T follicular helper cell (primary cell): ENCODE measurements around the gene RTN4R.
"Not testable (repeated sequence)": the region's sequence is repeated elsewhere in the genome, so short reads cannot be mapped to it uniquely, and the experiment has no call there.

Experiments used
- DNase-seq: peaks from one replicate; pipeline ENCODE4 v3.0.0-alpha.2; 2020; ENCODE audit warnings: low read depth
- total RNA-seq, 2 experiments: gene quantifications; one replicate each; lab custom pipeline; 2026; lab: John Stamatoyannopoulos, UW

The RTN4R gene
- total RNA-seq: 0.39 to 2.7 reads per million in 2 experiments

- DNase-seq: peak; percentile 27
Observed at GRCh38 chr22:20268279-20269012, at the start of gene RTN4R. RTN4R (minus strand) TSS chr22:20268318; CDS start chr22:20268092, 226 bp downstream.

- DNase-seq: not testable (repeated sequence)
Observed at GRCh38 chr22:20317402-20318042, 49.4 kb upstream of the RTN4R start.

GRCh38 chr22:20316844-20317401 lies 48.8 kb upstream of the RTN4R start:
- DNase-seq: no peak

GRCh38 chr22:20316217-20316843 lies 48.2 kb upstream of the RTN4R start:
- DNase-seq: no peak

- DNase-seq: no peak
Observed at GRCh38 chr22:20315337-20316216, 47.5 kb upstream of the RTN4R start.

- DNase-seq: not testable (repeated sequence)
Observed at GRCh38 chr22:20314741-20315336, 46.7 kb upstream of the RTN4R start.

GRCh38 chr22:20314206-20314605 lies 46.1 kb upstream of the RTN4R start:
- DNase-seq: not testable (repeated sequence)

- DNase-seq: not testable (repeated sequence)
Observed at GRCh38 chr22:20313306-20314077, 45.4 kb upstream of the RTN4R start.

GRCh38 chr22:20312396-20313191 lies 44.5 kb upstream of the RTN4R start:
- DNase-seq: no peak

GRCh38 chr22:20311249-20312062 lies 43.3 kb upstream of the RTN4R start:
- DNase-seq: not testable (repeated sequence)

- DNase-seq: not testable (repeated sequence)
Observed at GRCh38 chr22:20310773-20311172, 42.7 kb upstream of the RTN4R start.

GRCh38 chr22:20310180-20310579 lies 42.1 kb upstream of the RTN4R start:
- DNase-seq: not testable (repeated sequence)

GRCh38 chr22:20308806-20309650 lies 40.9 kb upstream of the RTN4R start:
- not testable (repeated sequence) for DNase-seq

GRCh38 chr22:20307448-20308447 lies 39.6 kb upstream of the RTN4R start:
- not testable (repeated sequence) for DNase-seq

GRCh38 chr22:20306646-20307447 lies 38.7 kb upstream of the RTN4R start:
- DNase-seq: not testable (repeated sequence)
